SIG-M5 treated with dmso at 0.1 percent for 504 hours (cell line): ENCODE data around the gene EPHA1.
"Not testable (repeated sequence)": the region's sequence is repeated elsewhere in the genome, so short reads cannot be mapped to it uniquely, and the experiment has no call there.

Experiments
- DNase-seq: peaks from one replicate; lab custom pipeline; 2025; ENCODE audit not compliant: unreplicated experiment; lab: John Stamatoyannopoulos, UW

EPHA1 gene

GRCh38 chr7:143405173-143406001 is 3.3 kb downstream of the EPHA1 start:
- DNase-seq = no peak

- DNase-seq = not testable (repeated sequence)
Observed at GRCh38 chr7:143402233-143402632, 6.4 kb downstream of the EPHA1 start.

GRCh38 chr7:143401265-143401664 is 7.4 kb downstream of the EPHA1 start:
- no peak for DNase-seq

- DNase-seq = no peak
Observed at GRCh38 chr7:143399642-143400041, 9.0 kb downstream of the EPHA1 start.

GRCh38 chr7:143399151-143399550 is 9.5 kb downstream of the EPHA1 start:
- DNase-seq = no peak

GRCh38 chr7:143398616-143399015 is 10.0 kb downstream of the EPHA1 start:
- no peak for DNase-seq

GRCh38 chr7:143397710-143398530 is 10.7 kb downstream of the EPHA1 start:
- no peak for DNase-seq

GRCh38 chr7:143396625-143397556 is 11.8 kb downstream of the EPHA1 start:
- no peak for DNase-seq

GRCh38 chr7:143396182-143396581 is 12.5 kb downstream of the EPHA1 start:
- DNase-seq = no peak

GRCh38 chr7:143395187-143396149 is 13.2 kb downstream of the EPHA1 start:
- DNase-seq = no peak

- DNase-seq = no peak
Observed at GRCh38 chr7:143394777-143395176, 13.9 kb downstream of the EPHA1 start.

- DNase-seq = no peak
Observed at GRCh38 chr7:143394068-143394467, 14.6 kb downstream of the EPHA1 start.

- DNase-seq = no peak
Observed at GRCh38 chr7:143393267-143394041, 15.2 kb downstream of the EPHA1 start.

GRCh38 chr7:143392875-143393266 is 15.8 kb downstream of the EPHA1 start:
- no peak for DNase-seq

GRCh38 chr7:143392427-143392826 is 16.2 kb downstream of the EPHA1 start:
- DNase-seq = not testable (repeated sequence)

- no peak for DNase-seq
Observed at GRCh38 chr7:143391462-143392404, 16.9 kb downstream of the EPHA1 start.

- no peak for DNase-seq
Observed at GRCh38 chr7:143390773-143391317, 17.8 kb downstream of the EPHA1 start.
